ENCODE measurements around the gene IGFALS.

DNA sequence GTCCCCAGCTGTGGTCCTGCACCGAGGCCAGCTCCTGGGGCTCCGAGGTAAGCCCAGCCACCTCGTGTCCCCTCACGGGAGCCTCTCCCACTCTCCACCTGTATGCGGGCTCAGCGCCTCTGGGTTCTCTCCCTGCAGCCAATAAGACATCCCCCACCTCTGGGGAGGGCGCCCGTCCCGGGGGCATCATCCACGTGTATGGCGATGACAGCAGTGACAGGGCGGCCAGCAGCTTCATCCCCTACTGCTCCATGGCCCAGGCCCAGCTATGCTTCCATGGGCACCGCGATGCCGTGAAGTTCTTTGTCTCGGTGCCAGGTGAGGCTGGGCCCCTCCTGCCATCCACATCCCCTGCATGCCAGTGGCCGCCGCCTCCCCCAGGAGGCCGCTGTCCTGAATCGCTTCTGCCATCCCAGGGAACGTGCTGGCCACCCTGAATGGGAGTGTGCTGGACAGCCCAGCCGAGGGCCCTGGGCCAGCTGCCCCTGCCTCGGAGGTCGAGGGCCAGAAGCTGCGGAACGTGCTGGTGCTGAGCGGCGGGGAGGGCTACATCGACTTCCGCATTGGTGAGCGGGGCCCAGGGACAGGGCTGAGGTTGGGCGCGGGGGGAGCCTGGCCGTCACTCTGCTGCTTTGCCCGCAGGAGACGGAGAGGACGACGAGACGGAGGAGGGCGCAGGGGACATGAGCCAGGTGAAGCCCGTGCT lies 25.3 kb downstream of the IGFALS start:
- TF ChIP-seq GATA2 (IDR thresholded peaks at IDR 0.05; ENCODE audit: low read depth, low read length) (no peak), GATA3 (IDR thresholded peaks at IDR 0.05; ENCODE audit: low read depth, low read length) (no peak)
